K562 (cell line): ENCODE measurements around the gene IQCK. TPM values are rescaled to one million over a fixed set of nuclear protein-coding genes. Genes with fewer than 3 reads are reported as not detected.

Experiments used
- ATAC-seq: fragments of 200-7000 bp; cut with Tn5 transposase; 3 replicates; pipeline ENCODE4 v1.9.1; 2020; ENCODE audit warnings: moderate library complexity
- BruUV-seq: library from RNA; stranded (reverse); fragments of 400-500 nt; replicated peaks from 2 replicates; lab custom pipeline; 2021; lab: Mats Ljungman, UMichigan
- CTCF ChIA-PET: fragments of 300-600 bp; formaldehyde crosslinking; extraction: SDS; loops from one replicate; lab custom pipeline; 2021; ENCODE audit warnings: low intra/inter-chr PET ratio; lab: Yijun Ruan, JAX
- POLR2A ChIA-PET: fragments of 300-600, 350-650 bp; sonication (Branson Sonifier 250); formaldehyde crosslinking; extraction: SDS; loops from one replicate; lab custom pipeline; 2021; ENCODE audit warnings: antibody characterized with exemption, inconsistent platforms; lab: Yijun Ruan, JAX
- DNase-seq, 4 experiments: peaks; one replicate each; pipeline versions ENCODE4 v3.0.0 to v3.0.0-alpha.2; 2011 to 2018; ENCODE audit warnings: low spot score in 3 of 4, mixed read lengths in 3 of 4; ENCODE audit errors: extremely low read depth in 1 of 4
- FAIRE-seq: peaks from 2 replicates; lab custom pipeline; 2011; peaks lifted over from hg19 to GRCh38; lab: Jason Lieb, UNC
- H2AFZ ChIP-seq: 2 replicates; pipeline ENCODE4 v1.6.0; 2011; ENCODE audit warnings: low read depth, low read length, control low read depth, inconsistent platforms
- H3K27ac ChIP-seq: fragments of 200-600 bp; 3 replicates; pipeline ENCODE4 v1.8.0; 2011; ENCODE audit warnings: low read depth, mild to moderate bottlenecking, control low read depth, inconsistent platforms, low read length, moderate library complexity, mixed read lengths; ENCODE audit errors: extremely low read depth
- H3K27me3 ChIP-seq, 2 experiments: fragments of 300-600 bp in 1 of 2; 2 replicates in 1 of 2; 3 replicates in 1 of 2; pipeline versions ENCODE4 v1.6.0 to v1.8.0; 2011; ENCODE audit warnings: inconsistent platforms in 2 of 2, low read length in 2 of 2, mild to moderate bottlenecking in 1 of 2, mixed read lengths in 1 of 2, moderate library complexity in 1 of 2; ENCODE audit not compliant: control insufficient read depth in 2 of 2, insufficient read depth in 2 of 2
- H3K36me3 ChIP-seq: fragments of 300-600 bp; 3 replicates; pipeline ENCODE4 v1.8.0; 2011; ENCODE audit warnings: mild to moderate bottlenecking, low read length, inconsistent platforms; ENCODE audit not compliant: control insufficient read depth, insufficient read depth
- H3K4me1 ChIP-seq, 2 experiments: fragments of 200-600 bp in 1 of 2; replicated peaks in 1 of 2; 2 replicates in 1 of 2; 3 replicates in 1 of 2; pipeline versions ENCODE4 v1.5.1 to v1.8.0; 2011; ENCODE audit warnings: inconsistent platforms in 2 of 2, low read length in 2 of 2, mild to moderate bottlenecking in 1 of 2, mixed read lengths in 1 of 2, moderate library complexity in 1 of 2; ENCODE audit not compliant: control insufficient read depth in 2 of 2, insufficient read depth in 2 of 2
- H3K4me2 ChIP-seq: 2 replicates; pipeline ENCODE4 v1.6.1; 2011; ENCODE audit warnings: low read length, control low read depth, inconsistent platforms, mixed read lengths; ENCODE audit not compliant: insufficient read depth
- H3K4me3 ChIP-seq: fragments of 200-600 bp; sonication (generic), shearing (Covaris generic); 2 replicates; pipeline ENCODE4 v1.5.1; 2016; ENCODE audit warnings: control low read depth, inconsistent platforms
- H3K79me2 ChIP-seq: fragments of 200-600 bp; 3 replicates; pipeline ENCODE4 v1.8.0; 2011; ENCODE audit warnings: low read length, inconsistent platforms; ENCODE audit not compliant: control insufficient read depth, insufficient read depth
- H3K9ac ChIP-seq, 2 experiments: 2 replicates each; pipeline versions ENCODE4 v1.6.0 to v1.6.1; 2011; ENCODE audit warnings: low read depth in 2 of 2, low read length in 2 of 2, control low read depth in 1 of 2, inconsistent platforms in 1 of 2, mild to moderate bottlenecking in 1 of 2, mixed read lengths in 1 of 2; ENCODE audit not compliant: insufficient read depth in 1 of 2
- H3K9me1 ChIP-seq: one replicate; pipeline ENCODE4 v1.6.0; 2011; ENCODE audit warnings: inconsistent platforms, mild to moderate bottlenecking, low read length, moderate library complexity; ENCODE audit not compliant: control insufficient read depth, insufficient read depth
- H3K9me3 ChIP-seq: replicated peaks from 2 replicates; pipeline ENCODE4 v1.5.1; 2011; ENCODE audit warnings: low read depth, low read length, inconsistent platforms; ENCODE audit not compliant: control insufficient read depth, insufficient read depth
- H4K20me1 ChIP-seq: replicated peaks from 2 replicates; pipeline ENCODE4 v1.6.1; 2011; ENCODE audit warnings: low read length, inconsistent platforms, mixed read lengths; ENCODE audit not compliant: control insufficient read depth, insufficient read depth
- MEF2A ChIP-seq: IDR thresholded peaks from 2 replicates; pipeline ENCODE4 v1.6.1; 2011; ENCODE audit warnings: low read depth, mild to moderate bottlenecking, low read length, moderate library complexity; ENCODE audit not compliant: control insufficient read depth
- SAP30 ChIP-seq: fragments of 200-600 bp; sonication (generic); IDR thresholded peaks from 2 replicates; pipeline ENCODE4 v1.6.1; 2012; ENCODE audit warnings: borderline replicate concordance, low read depth, mild to moderate bottlenecking, moderate library complexity, low read length, control low read depth, inconsistent platforms; ENCODE audit not compliant: insufficient read depth, poor library complexity, severe bottlenecking
- STAG1 ChIP-seq: sonication (generic); formaldehyde crosslinking; IDR thresholded peaks from 2 replicates; pipeline ENCODE4 v1.5.0; 2020; ENCODE audit warnings: missing genetic modification reagents, borderline replicate concordance
- ZNF586 ChIP-seq: fragments of 450-650 bp; formaldehyde crosslinking; conservative IDR thresholded peaks from 2 replicates; pipeline ENCODE4 v1.4.0; 2020; ENCODE audit warnings: mild to moderate bottlenecking, moderate library complexity
- WGBS: fragments of 100-300 bp; shearing (Covaris generic); methylation state at CpG from one replicate; pipeline ENCODE4 v1.1.6; 2016; ENCODE audit warnings: low coverage, mixed read lengths; ENCODE audit not compliant: insufficient coverage; ENCODE audit errors: missing lambda C conversion rate; 5-methylcytosine and 5-hydroxymethylcytosine counted together
- in situ Hi-C: fragments of 300-500 bp; cut with MboI; formaldehyde crosslinking; loops from 4 replicates; pipeline ENCODE4 v1.15.0; 2018; ENCODE audit warnings: inconsistent platforms, mixed read lengths
- intact Hi-C: fragments of 100-400 bp; cut with micrococcal nuclease; formaldehyde crosslinking; loops from 2 replicates; pipeline ENCODE4 v1.14.2; 2022
- polyA plus RNA-seq, 8 experiments: library from polyadenylated mRNA; depleted of rRNA in 4 of 8; stranded (reverse) in 5 of 8; unstranded in 3 of 8; fragments of >200 nt; fragmentation: Nextera tagmentation in 2 of 8; fragmentation: Illumina TruSeq in 1 of 8; extraction: Ambion mirVana in 2 of 8; extraction: Trizol in 1 of 8; gene quantifications; 2 replicates each; pipeline versions ENCODE4 v1.2.1 to v1.2.3, GENCODE V29; 2011 to 2014; ENCODE audit warnings: inconsistent platforms in 1 of 8, missing spikeins in 1 of 8
- total RNA-seq, 7 experiments: library from RNA; depleted of rRNA in 6 of 7; stranded (reverse); fragments of >200 nt in 6 of 7; fragmentation: Illumina TruSeq in 2 of 7; extraction: Trizol in 2 of 7; gene quantifications; 2 replicates each; pipeline versions ENCODE4 v1.2.1 to v1.2.3, GENCODE V29; 2011 to 2021; ENCODE audit warnings: low replicate concordance in 1 of 7

The IQCK gene
- total and polyA plus RNA-seq, 9 of the 15 experiments (the other 6 are each of a cell fraction or from before 2014, with no cell fraction given): 5.2 to 12.2 (median 7.3) TPM

DNA sequence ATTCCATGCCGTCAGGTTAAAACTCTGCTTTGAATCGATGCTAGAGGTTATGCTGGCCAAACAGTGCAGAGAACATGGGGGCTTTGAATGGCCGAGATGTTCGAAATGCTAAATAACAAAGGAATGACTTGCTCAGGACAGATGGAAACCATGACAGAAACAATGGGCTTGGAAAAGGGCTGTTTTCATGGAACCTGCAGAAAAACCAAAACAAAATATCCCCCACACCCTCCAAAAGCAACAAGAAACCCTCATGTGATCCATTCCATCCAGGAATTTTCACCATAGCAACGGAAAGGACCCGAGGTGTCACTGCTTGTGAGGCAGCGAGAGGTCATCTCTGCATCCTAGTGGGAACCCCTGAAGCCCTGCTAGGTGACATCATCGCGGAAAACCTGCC, 141.1 kb downstream of the IQCK start (continued):
- TF ChIP-seq ZNF586 (CRISPR knock-in tag) (no peak), SAP30 (no peak)

DNA sequence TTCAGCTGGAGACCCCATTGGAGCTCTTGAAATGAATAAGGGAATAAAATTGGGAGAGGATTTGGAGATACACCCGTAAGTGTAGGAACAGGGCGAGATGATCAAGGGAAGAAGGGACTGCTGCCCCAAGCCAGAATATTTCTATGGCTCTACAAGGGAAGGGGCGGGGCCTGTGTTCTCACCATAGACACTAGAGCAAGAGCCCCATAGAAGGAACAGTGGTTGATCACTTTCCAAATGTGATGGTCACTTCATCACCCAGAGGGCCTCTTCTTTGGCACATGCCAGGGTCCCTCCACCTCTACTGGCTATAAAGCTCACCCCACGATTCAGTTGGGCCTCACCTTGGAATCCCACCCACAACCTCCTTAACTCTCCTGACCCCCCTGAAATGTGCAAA, 141.5 kb downstream of the IQCK start:
- in situ Hi-C loops: no loop called here
- POLR2A ChIA-PET: interaction anchor here (0.6 kb wide), 1 partner anchor 34 kb away, joined by 3 read pairs; no protein-coding TSS in a partner anchor
- CTCF ChIA-PET: no interaction called here

More for the DNA sequence above, 141.5 kb downstream of the IQCK start:
- no peak overlapping the region for H3K9ac ChIP-seq
- no peak overlapping the region for H3K4me3 ChIP-seq
- FAIRE-seq (no peak), ATAC-seq (no peak), DNase-seq (no peak)
- 22% methylated on average over 4 of the region's 4 CpGs for WGBS
- H3K27me3 ChIP-seq: peaks cover 6 to 14% of the 10 kb centered on the region in 2 experiments; a peak in 3 of 5 replicates
- H2AFZ ChIP-seq: no peak overlapping the region
- TF ChIP-seq STAG1 (CRISPR knock-in tag) (no peak), MEF2A (no peak)
- intact Hi-C loops: no loop called here
- H3K27ac ChIP-seq: no peak overlapping the region
- H3K9me1 ChIP-seq: no peaks in the 10 kb centered on the region
- H3K9me3 ChIP-seq: no peaks in the 10 kb centered on the region
- H3K79me2 ChIP-seq: no peaks in the 10 kb centered on the region
- H3K4me1 ChIP-seq: no peaks in the 10 kb centered on the region
- no peaks in the 10 kb centered on the region for H4K20me1 ChIP-seq
- no peaks in the 10 kb centered on the region for H3K36me3 ChIP-seq
- no TSS peak for BruUV-seq
- no peak overlapping the region for H3K4me2 ChIP-seq
